K562 (cell line): Measurements from ENCODE around the gene ADAMTS14.

Experiments used
- JUNB ChIP-seq: fragments of 450-650 bp; formaldehyde crosslinking; conservative IDR thresholded peaks from 2 replicates; pipeline ENCODE4 v1.4.0; 2020; ENCODE audit warnings: mild to moderate bottlenecking
- XRCC4 ChIP-seq: IDR thresholded peaks from one replicate; pipeline ENCODE4 v1.6.1; 2011; ENCODE audit not compliant: insufficient read depth, insufficient read length; ENCODE audit errors: extremely low read depth
- YY1 ChIP-seq, 3 experiments: IDR thresholded peaks; 2 replicates each; pipeline ENCODE4 v1.6.1; 2011; ENCODE audit warnings: low read length in 2 of 3, mild to moderate bottlenecking in 2 of 3, moderate library complexity in 2 of 3, borderline replicate concordance in 1 of 3, control low read depth in 1 of 3, low read depth in 1 of 3; ENCODE audit not compliant: insufficient read depth in 3 of 3, insufficient replicate concordance in 2 of 3, control insufficient read depth in 1 of 3, insufficient read length in 1 of 3; ENCODE audit errors: extremely low read depth in 1 of 3

- no peak for TF ChIP-seq XRCC4
- no peak for TF ChIP-seq YY1 (IDR thresholded peaks at IDR 0.05; ENCODE audit: borderline replicate concordance in 1 of 3, control insufficient read depth in 1 of 3, extremely low read depth in 1 of 3, insufficient read depth in 3 of 3, insufficient read length in 1 of 3, insufficient replicate concordance in 2 of 3, low read depth in 1 of 3, low read length in 2 of 3)
- no peak for TF ChIP-seq JUNB (CRISPR knock-in tag)
Measured at GRCh38 chr10:70698211-70698610, 25.9 kb downstream of the ADAMTS14 start.
